ENCODE data around the gene DUSP6.
A peak's percentile ranks its signal among the peaks of the same experiment; 100 is the strongest.

Gene DUSP6

GRCh38 chr12:89373763-89374572 lies 21.7 kb upstream of the DUSP6 start:
- no peak for DNase-seq

GRCh38 chr12:89372584-89373370 lies 20.5 kb upstream of the DUSP6 start:
- no peak for DNase-seq

GRCh38 chr12:89370850-89371249 lies 18.5 kb upstream of the DUSP6 start:
- DNase-seq, result no peak

GRCh38 chr12:89370421-89370831 lies 18.1 kb upstream of the DUSP6 start:
- no peak for DNase-seq

- DNase-seq, result no peak
Measured at GRCh38 chr12:89369166-89369565, 16.9 kb upstream of the DUSP6 start.

- no peak for DNase-seq
Measured at GRCh38 chr12:89368391-89368790, 16.1 kb upstream of the DUSP6 start.

- no peak for DNase-seq
Measured at GRCh38 chr12:89366676-89367364, 14.5 kb upstream of the DUSP6 start.

GRCh38 chr12:89364631-89365030 lies 12.3 kb upstream of the DUSP6 start:
- DNase-seq, result no peak

GRCh38 chr12:89364058-89364457 lies 11.8 kb upstream of the DUSP6 start:
- DNase-seq, result no peak

- DNase-seq, result no peak
Measured at GRCh38 chr12:89363582-89363981, 11.3 kb upstream of the DUSP6 start.

- DNase-seq, result no peak
Measured at GRCh38 chr12:89363084-89363483, 10.8 kb upstream of the DUSP6 start.

- DNase-seq, result no peak
Measured at GRCh38 chr12:89359615-89360014, 7.3 kb upstream of the DUSP6 start.

GRCh38 chr12:89358805-89359204 lies 6.5 kb upstream of the DUSP6 start:
- DNase-seq, result no peak

GRCh38 chr12:89357297-89357730 lies 5.0 kb upstream of the DUSP6 start:
- no peak for DNase-seq

GRCh38 chr12:89356069-89356665 lies 3.9 kb upstream of the DUSP6 start:
- DNase-seq, result no peak

- DNase-seq, result no peak
Measured at GRCh38 chr12:89355243-89356068, 3.2 kb upstream of the DUSP6 start.

GRCh38 chr12:89354612-89355067 lies 2.3 kb upstream of the DUSP6 start:
- no peak for DNase-seq

GRCh38 chr12:89353823-89354611 lies 1.7 kb upstream of the DUSP6 start:
- DNase-seq, result peak; percentile 84

- DNase-seq, result peak; percentile 71
Measured at GRCh38 chr12:89353188-89353822, 1.0 kb upstream of the DUSP6 start.

GRCh38 chr12:89352242-89352491 lies 134 bp downstream of the DUSP6 start:
- no peak for DNase-seq
